Hepatocyte (in vitro differentiated cells): ENCODE data around the gene APOO. TPM values are rescaled to one million over a fixed set of nuclear protein-coding genes. Genes with fewer than 3 reads are reported as not detected.

Experiments used
- DNase-seq: peaks from one replicate; pipeline ENCODE4 v3.0.0-alpha.2; 2016; ENCODE audit warnings: low spot score
- H2AFZ ChIP-seq: fragments of 200-600 bp; sonication (generic); 2 replicates; pipeline ENCODE4 v1.6.0; 2016; ENCODE audit warnings: antibody characterized with exemption, mild to moderate bottlenecking
- H3K27ac ChIP-seq: fragments of 200-600 bp; sonication (generic); 2 replicates; pipeline ENCODE4 v1.5.1; 2016; ENCODE audit warnings: mild to moderate bottlenecking
- H3K27me3 ChIP-seq: fragments of 200-600 bp; sonication (generic); 2 replicates; pipeline ENCODE4 v1.6.1; 2016
- H3K36me3 ChIP-seq: fragments of 200-600 bp; sonication (generic); replicated peaks from 2 replicates; pipeline ENCODE4 v1.5.1; 2016; ENCODE audit warnings: low read depth; ENCODE audit not compliant: insufficient read depth
- H3K4me1 ChIP-seq: fragments of 200-600 bp; sonication (generic); 2 replicates; pipeline ENCODE4 v1.5.1; 2016; ENCODE audit warnings: mild to moderate bottlenecking, moderate library complexity; ENCODE audit not compliant: insufficient read depth
- H3K4me2 ChIP-seq: fragments of 200-600 bp; sonication (generic); 2 replicates; pipeline ENCODE4 v1.6.0; 2016
- H3K4me3 ChIP-seq: fragments of 200-600 bp; sonication (generic); 2 replicates; pipeline ENCODE4 v1.5.1; 2016; ENCODE audit warnings: mild to moderate bottlenecking
- H3K79me2 ChIP-seq: fragments of 200-600 bp; sonication (generic); 2 replicates; pipeline ENCODE4 v1.6.0; 2017; ENCODE audit warnings: mild to moderate bottlenecking
- H3K9me2 ChIP-seq: fragments of 200-600 bp; sonication (generic); replicated peaks from 2 replicates; pipeline ENCODE4 v1.6.0; 2017; ENCODE audit warnings: mild to moderate bottlenecking; ENCODE audit not compliant: insufficient read depth
- H3K9me3 ChIP-seq: fragments of 200-600 bp; sonication (generic); 2 replicates; pipeline ENCODE4 v1.5.1; 2016; ENCODE audit warnings: low read depth, mild to moderate bottlenecking
- H4K20me1 ChIP-seq: fragments of 200-600 bp; sonication (generic); 2 replicates; pipeline ENCODE4 v1.6.0; 2016; ENCODE audit warnings: mild to moderate bottlenecking; ENCODE audit not compliant: insufficient read depth, poor library complexity, severe bottlenecking
- CTCF ChIP-seq: fragments of 200-600 bp; sonication (generic); IDR thresholded peaks from 2 replicates; pipeline ENCODE4 v1.5.1; 2016; ENCODE audit warnings: antibody characterized with exemption, mild to moderate bottlenecking; ENCODE audit not compliant: poor library complexity
- EZH2 ChIP-seq: fragments of 200-600 bp; sonication (generic); IDR thresholded peaks from 2 replicates; pipeline ENCODE4 v1.6.1; 2016; ENCODE audit warnings: antibody characterized with exemption, mild to moderate bottlenecking, borderline replicate concordance
- EZH2phosphoT487 ChIP-seq: fragments of 200-600 bp; sonication (generic); IDR thresholded peaks from one replicate; pipeline ENCODE4 v1.6.1; 2018; ENCODE audit warnings: antibody characterized with exemption, mild to moderate bottlenecking, low read depth, moderate library complexity; ENCODE audit not compliant: unreplicated experiment, severe bottlenecking
- WGBS: methylation state at CpG from one replicate; pipeline ENCODE4 v1.1.6; 2016; ENCODE audit warnings: low lambda C conversion rate; ENCODE audit errors: missing lambda C conversion rate; 5-methylcytosine and 5-hydroxymethylcytosine counted together
- polyA plus RNA-seq: library from polyadenylated mRNA; unstranded; fragments of >200 nt; fragmentation: Nextera tagmentation; extraction: Ambion mirVana; gene quantifications from 2 replicates; pipeline ENCODE4 v1.2.1, GENCODE V29; 2016
- total RNA-seq: library from RNA; depleted of rRNA; stranded (reverse); fragments of >200 nt; gene quantifications from 2 replicates; pipeline ENCODE4 v1.2.3, GENCODE V29; 2014

APOO gene
- total and polyA plus RNA-seq, 2 experiments from 2014 or later, result 27.0 to 45.1 TPM

- Histone ChIP-seq H3K4me2 (no peak overlapping the region), H3K9me2 (no peaks in the 10 kb centered on the region), H3K9me3 (no peaks in the 10 kb centered on the region), H2AFZ (no peak overlapping the region), H3K4me3 (no peak overlapping the region), H4K20me1 (no peaks in the 10 kb centered on the region), H3K79me2 (peaks cover 23% of the 10 kb centered on the region), H3K4me1 (peaks cover 28% of the 10 kb centered on the region), H3K27me3 (no peaks in the 10 kb centered on the region), H3K36me3 (no peaks in the 10 kb centered on the region), H3K27ac (no peak overlapping the region)
- WGBS, result 79% methylated on average over 2 of the region's 2 CpGs
- TF ChIP-seq EZH2 (no peak), EZH2phosphoT487 (no peak), CTCF (no peak)
- DNase-seq, result no peak
These were observed 3.6 kb downstream of the APOO start for GRCh38 chrX:23904096-23904495.

GRCh38 chrX:23902419-23902818 is 5.3 kb downstream of the APOO start:
- peak overlapping the region; percentile 69 for H3K4me2 ChIP-seq
- no peaks in the 10 kb centered on the region for H3K9me2 ChIP-seq
- peak; percentile 78 for DNase-seq
- H4K20me1 ChIP-seq, result no peaks in the 10 kb centered on the region
- 19% methylated on average over 2 of the region's 2 CpGs for WGBS
- peak overlapping the region; percentile 5 for H2AFZ ChIP-seq
- TF ChIP-seq EZH2 (no peak), CTCF (peak; percentile 69), EZH2phosphoT487 (no peak)
- no peaks in the 10 kb centered on the region for H3K9me3 ChIP-seq
- H3K79me2 ChIP-seq, result peaks cover 29% of the 10 kb centered on the region
- H3K27me3 ChIP-seq, result no peaks in the 10 kb centered on the region
- H3K4me1 ChIP-seq, result peaks cover 32% of the 10 kb centered on the region
- H3K36me3 ChIP-seq, result no peaks in the 10 kb centered on the region
- H3K27ac ChIP-seq, result peak overlapping the region; percentile 42
- no peak overlapping the region for H3K4me3 ChIP-seq

GRCh38 chrX:23901805-23902204 is 5.9 kb downstream of the APOO start:
- H3K9me2 ChIP-seq, result no peaks in the 10 kb centered on the region
- peaks cover 33% of the 10 kb centered on the region for H3K4me1 ChIP-seq
- H3K27me3 ChIP-seq, result no peaks in the 10 kb centered on the region
- TF ChIP-seq EZH2 (no peak), CTCF (peak; percentile 85)
- peak overlapping the region; percentile 69 for H3K4me2 ChIP-seq
- peak; percentile 90 for DNase-seq
- no peaks in the 10 kb centered on the region for H4K20me1 ChIP-seq
- peak overlapping the region; percentile 5 for H2AFZ ChIP-seq
- H3K36me3 ChIP-seq, result no peaks in the 10 kb centered on the region
- H3K27ac ChIP-seq, result peak overlapping the region; percentile 85
- WGBS, result 52% methylated on average over 1 of the region's 1 CpG
- peaks cover 28% of the 10 kb centered on the region for H3K79me2 ChIP-seq
- no peaks in the 10 kb centered on the region for H3K9me3 ChIP-seq
- H3K4me3 ChIP-seq, result no peak overlapping the region

GRCh38 chrX:23901060-23901459 is 6.7 kb downstream of the APOO start:
- no peak overlapping the region for H2AFZ ChIP-seq
- H3K9me2 ChIP-seq, result no peaks in the 10 kb centered on the region
- 75% methylated on average over 3 of the region's 3 CpGs for WGBS
- peak; percentile 58 for DNase-seq
- H3K9me3 ChIP-seq, result no peaks in the 10 kb centered on the region
- no peak overlapping the region for H3K4me3 ChIP-seq
- H3K27ac ChIP-seq, result peak overlapping the region; percentile 85
- H3K4me1 ChIP-seq, result peaks cover 30% of the 10 kb centered on the region
- H3K27me3 ChIP-seq, result no peaks in the 10 kb centered on the region
- H3K36me3 ChIP-seq, result no peaks in the 10 kb centered on the region
- no peaks in the 10 kb centered on the region for H4K20me1 ChIP-seq
- H3K79me2 ChIP-seq, result peaks cover 24% of the 10 kb centered on the region
- H3K4me2 ChIP-seq, result no peak overlapping the region
- no peak for TF ChIP-seq EZH2phosphoT487
- no peak for TF ChIP-seq EZH2
- no peak for TF ChIP-seq CTCF
